NCI-H1092 (cell line): ENCODE data around the gene ARL13B.
"Not testable (repeated sequence)": the region's sequence is repeated elsewhere in the genome, so short reads cannot be mapped to it uniquely, and the experiment has no call there.

Source experiments
- DNase-seq: peaks from one replicate; lab custom pipeline; 2025; lab: John Stamatoyannopoulos, UW

ARL13B gene

GRCh38 chr3:93979850-93980676 lies at the start of gene ARL13B:
ARL13B (plus strand) TSS chr3:93980155; CDS start chr3:93980424, 269 bp downstream.
- peak; percentile 97 for DNase-seq

GRCh38 chr3:93931597-93932229 lies 48.2 kb upstream of the ARL13B start:
- DNase-seq: no peak

- DNase-seq: no peak
Observed at GRCh38 chr3:93934366-93935046, 45.4 kb upstream of the ARL13B start.

- no peak for DNase-seq
Observed at GRCh38 chr3:93936549-93936948, 43.4 kb upstream of the ARL13B start.

- DNase-seq: not testable (repeated sequence)
Observed at GRCh38 chr3:93937485-93937884, 42.5 kb upstream of the ARL13B start.

- DNase-seq: not testable (repeated sequence)
Observed at GRCh38 chr3:93949958-93950357, 30.0 kb upstream of the ARL13B start.

GRCh38 chr3:93961026-93961425 lies 18.9 kb upstream of the ARL13B start:
- no peak for DNase-seq

GRCh38 chr3:93961489-93961888 lies 18.5 kb upstream of the ARL13B start:
- DNase-seq: no peak

GRCh38 chr3:93962798-93963197 lies 17.2 kb upstream of the ARL13B start:
- DNase-seq: no peak

- DNase-seq: not testable (repeated sequence)
Observed at GRCh38 chr3:93965106-93965505, 14.8 kb upstream of the ARL13B start.

- DNase-seq: no peak
Observed at GRCh38 chr3:93969443-93969842, 10.5 kb upstream of the ARL13B start.

GRCh38 chr3:93969997-93970396 lies 10.0 kb upstream of the ARL13B start:
- no peak for DNase-seq

- peak; percentile 10 for DNase-seq
Observed at GRCh38 chr3:93973131-93974126, 6.5 kb upstream of the ARL13B start, which contains the start of gene PROS1. PROS1 (minus strand) TSS chr3:93973896; CDS start chr3:93973749, 147 bp downstream.

- no peak for DNase-seq
Observed at GRCh38 chr3:93981649-93982048, 1.7 kb downstream of the ARL13B start.

GRCh38 chr3:93983408-93983807 lies 3.5 kb downstream of the ARL13B start:
- DNase-seq: no peak

GRCh38 chr3:93984618-93985017 lies 4.7 kb downstream of the ARL13B start:
- no peak for DNase-seq

GRCh38 chr3:93988283-93988682 lies 8.3 kb downstream of the ARL13B start:
- no peak for DNase-seq

GRCh38 chr3:93988764-93989163 lies 8.8 kb downstream of the ARL13B start:
- no peak for DNase-seq

GRCh38 chr3:93989241-93989640 lies 9.3 kb downstream of the ARL13B start:
- no peak for DNase-seq

- DNase-seq: no peak
Observed at GRCh38 chr3:93991631-93992030, 11.7 kb downstream of the ARL13B start.

GRCh38 chr3:93992207-93992606 lies 12.3 kb downstream of the ARL13B start:
- DNase-seq: no peak
